Fibroblast of villous mesenchyme (primary cell): ENCODE data around the gene KAT2B. TPM values are rescaled to one million over a fixed set of nuclear protein-coding genes. Genes with fewer than 3 reads are reported as not detected.

ENCODE experiments used
- DNase-seq: peaks from one replicate; pipeline ENCODE4 v3.0.0-alpha.2; 2010; ENCODE audit warnings: low read depth
- H3K4me3 ChIP-seq: 2 replicates; pipeline ENCODE4 v1.5.1; 2011; ENCODE audit warnings: low read depth, mild to moderate bottlenecking, low read length
- total RNA-seq: library from RNA; depleted of rRNA; stranded (reverse); fragments of >200 nt; gene quantifications from 2 replicates; pipeline ENCODE4 v1.2.3, GENCODE V29; 2012
- TF ChIP-seq, protein P1 (sequence below): IDR thresholded peaks from 2 replicates; pipeline ENCODE4 v1.5.1; 2012; ENCODE audit warnings: low read depth, mild to moderate bottlenecking, low read length; ENCODE audit not compliant: insufficient read depth

Gene KAT2B
- total RNA-seq, 1 donor: 12.5 TPM

DNA sequence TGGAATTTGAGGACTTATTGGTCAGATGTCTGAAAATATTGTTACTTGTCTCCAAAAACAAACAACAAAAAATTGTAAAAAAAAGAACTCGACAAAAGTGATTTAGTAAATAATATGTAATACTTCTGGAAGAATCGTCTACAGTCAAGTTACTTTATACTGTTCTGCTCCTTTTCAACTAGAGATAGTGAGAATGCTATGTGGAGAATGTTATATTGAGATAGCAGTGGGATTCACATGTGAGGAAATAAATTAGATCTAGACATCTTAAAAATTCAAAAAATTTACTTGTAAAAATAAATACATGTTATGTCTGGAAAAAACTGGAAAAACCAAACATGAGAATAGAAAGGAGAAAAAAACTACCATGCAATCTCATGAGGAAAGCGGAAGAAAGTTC is 80.8 kb downstream of the KAT2B start:
- no peak overlapping the region for H3K4me3 ChIP-seq
- no peak for DNase-seq
- TF ChIP-seq, protein P1, sequence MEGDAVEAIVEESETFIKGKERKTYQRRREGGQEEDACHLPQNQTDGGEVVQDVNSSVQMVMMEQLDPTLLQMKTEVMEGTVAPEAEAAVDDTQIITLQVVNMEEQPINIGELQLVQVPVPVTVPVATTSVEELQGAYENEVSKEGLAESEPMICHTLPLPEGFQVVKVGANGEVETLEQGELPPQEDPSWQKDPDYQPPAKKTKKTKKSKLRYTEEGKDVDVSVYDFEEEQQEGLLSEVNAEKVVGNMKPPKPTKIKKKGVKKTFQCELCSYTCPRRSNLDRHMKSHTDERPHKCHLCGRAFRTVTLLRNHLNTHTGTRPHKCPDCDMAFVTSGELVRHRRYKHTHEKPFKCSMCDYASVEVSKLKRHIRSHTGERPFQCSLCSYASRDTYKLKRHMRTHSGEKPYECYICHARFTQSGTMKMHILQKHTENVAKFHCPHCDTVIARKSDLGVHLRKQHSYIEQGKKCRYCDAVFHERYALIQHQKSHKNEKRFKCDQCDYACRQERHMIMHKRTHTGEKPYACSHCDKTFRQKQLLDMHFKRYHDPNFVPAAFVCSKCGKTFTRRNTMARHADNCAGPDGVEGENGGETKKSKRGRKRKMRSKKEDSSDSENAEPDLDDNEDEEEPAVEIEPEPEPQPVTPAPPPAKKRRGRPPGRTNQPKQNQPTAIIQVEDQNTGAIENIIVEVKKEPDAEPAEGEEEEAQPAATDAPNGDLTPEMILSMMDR: no peak

DNA sequence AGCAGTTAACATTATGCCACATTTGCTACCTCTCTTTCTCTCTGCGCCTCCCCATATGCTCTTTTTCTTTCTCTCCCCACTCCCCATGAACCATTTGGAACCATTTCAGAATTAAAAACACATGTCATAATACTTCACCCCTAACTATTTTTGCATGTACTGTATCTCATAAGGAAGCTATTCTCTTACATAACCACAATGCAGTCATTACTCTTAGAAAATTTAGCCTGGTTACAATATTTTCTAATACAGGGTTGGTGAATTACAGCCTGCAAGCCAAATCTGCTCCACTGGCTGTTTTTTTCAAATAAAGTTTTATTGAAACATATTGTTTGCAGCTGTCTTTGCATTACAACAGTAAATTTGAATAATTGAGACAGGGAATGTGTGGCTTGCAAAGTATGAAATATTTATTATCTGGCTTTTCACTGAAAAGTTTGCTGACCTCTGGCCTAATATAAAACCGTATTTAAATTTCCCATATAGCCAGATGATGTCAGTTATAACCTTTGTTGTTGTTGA is 82.9 kb downstream of the KAT2B start:
- DNase-seq: no peak
- H3K4me3 ChIP-seq: no peak overlapping the region
- TF ChIP-seq, protein P1: no peak

DNA sequence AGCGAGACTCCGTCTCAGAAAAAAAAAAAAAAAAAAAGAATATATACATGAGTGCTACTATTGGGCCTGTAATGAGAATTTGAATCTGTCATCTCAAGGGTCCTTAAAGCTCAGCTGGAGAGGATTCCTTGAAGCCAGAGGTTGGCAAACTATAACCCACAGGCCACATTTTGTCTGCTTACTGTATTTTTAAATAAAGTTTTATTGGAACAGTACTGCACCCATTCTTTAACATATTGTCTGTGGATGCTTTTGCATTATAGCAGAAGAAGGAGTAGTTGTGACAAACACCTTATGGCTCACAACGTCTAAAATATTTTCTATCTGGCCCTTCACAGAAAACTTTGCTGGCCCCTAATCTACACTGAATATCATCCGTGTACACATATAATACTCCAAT is 85.0 kb downstream of the KAT2B start:
- TF ChIP-seq, protein P1: no peak
- DNase-seq: no peak
- no peak overlapping the region for H3K4me3 ChIP-seq

DNA sequence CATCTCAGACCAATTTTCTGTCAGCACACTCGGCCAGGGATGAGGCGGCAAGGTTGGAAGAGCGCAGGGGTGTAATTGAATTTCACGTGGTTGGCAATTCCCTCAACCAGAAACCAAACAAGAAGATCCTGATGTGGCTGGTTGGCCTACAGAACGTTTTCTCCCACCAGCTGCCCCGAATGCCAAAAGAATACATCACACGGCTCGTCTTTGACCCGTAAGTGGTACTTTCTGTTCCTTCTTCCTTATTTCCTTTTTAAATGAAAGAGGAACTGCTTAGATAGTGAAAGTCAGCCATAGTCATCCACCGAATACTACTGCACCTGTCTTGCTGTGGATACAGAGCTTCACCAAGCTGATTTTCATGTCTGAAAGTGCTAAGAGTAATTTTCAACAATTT is 85.7 kb downstream of the KAT2B start:
- no peak for DNase-seq
- no peak overlapping the region for H3K4me3 ChIP-seq
- TF ChIP-seq, protein P1: no peak

DNA sequence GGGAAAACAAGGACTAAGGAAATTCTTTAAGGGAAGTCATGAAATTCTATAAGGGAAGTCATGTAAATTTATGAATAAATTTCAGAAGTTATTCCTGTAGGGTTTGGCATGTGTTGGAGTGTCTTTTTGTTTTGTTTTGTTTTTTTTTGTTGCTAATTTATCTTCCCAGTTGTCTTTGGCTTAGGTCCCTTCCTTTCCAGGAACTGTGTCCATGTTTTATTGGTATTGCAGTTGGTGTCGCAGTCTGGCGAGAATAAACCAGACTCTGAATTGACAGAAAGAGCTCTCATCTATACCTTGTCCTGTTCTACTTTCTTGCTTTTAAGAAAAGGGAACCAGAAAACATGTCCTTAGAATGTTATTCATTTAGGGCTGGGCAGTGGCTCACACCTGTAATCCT is 88.1 kb downstream of the KAT2B start:
- no peak overlapping the region for H3K4me3 ChIP-seq

DNA sequence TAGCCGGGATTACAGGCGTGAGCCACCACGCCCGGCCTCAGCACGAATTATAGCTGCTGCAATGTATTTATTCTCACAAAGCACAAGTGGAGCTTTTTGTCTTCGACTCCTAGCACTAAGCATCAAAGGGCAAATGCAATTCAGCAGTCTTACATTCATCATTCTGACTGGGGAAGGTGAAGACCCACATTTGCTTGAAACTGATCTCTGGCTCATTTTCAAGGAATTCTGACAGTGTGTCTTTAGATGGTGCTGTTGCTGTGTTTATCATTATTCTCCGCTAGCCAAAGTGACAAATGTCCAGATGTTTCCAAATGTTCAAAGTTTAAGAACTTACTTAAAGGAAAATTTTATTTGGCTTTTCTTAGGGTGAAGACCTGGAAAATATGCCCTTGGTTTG is 89.9 kb downstream of the KAT2B start:
- no peak for DNase-seq
- H3K4me3 ChIP-seq: no peak overlapping the region
- TF ChIP-seq, protein P1: no peak

More for the DNA sequence above, 88.1 kb downstream of the KAT2B start:
- DNase-seq: no peak
- TF ChIP-seq, protein P1: no peak

DNA sequence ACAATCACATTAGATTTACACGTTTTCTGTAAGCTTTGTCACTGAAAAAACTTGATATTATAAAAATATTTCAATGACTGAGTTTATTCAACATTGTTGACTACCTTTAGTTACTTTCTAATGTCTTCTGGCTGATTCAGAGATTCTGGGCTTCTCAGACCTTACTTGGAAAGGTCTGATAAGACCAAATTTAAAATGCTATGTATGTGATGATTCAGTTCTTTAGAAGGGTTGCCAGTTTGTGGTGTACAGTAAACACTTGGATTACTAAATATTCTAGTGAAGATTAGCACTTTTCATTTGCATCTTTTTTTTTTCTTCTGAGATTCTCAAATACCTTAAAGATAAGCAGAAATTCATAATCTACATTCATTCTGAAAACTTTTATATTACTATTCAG is 96.0 kb downstream of the KAT2B start:
- DNase-seq: no peak
- H3K4me3 ChIP-seq: no peak overlapping the region
- TF ChIP-seq, protein P1: no peak
